Liver (tissue), 9 donors: ENCODE results near the gene RNGTT. TPM values are rescaled to one million over a fixed set of nuclear protein-coding genes. Genes with fewer than 3 reads are reported as not detected.
A peak's percentile ranks its signal among the peaks of the same experiment; 100 is the strongest.

Source experiments
- DNase-seq: peaks from one replicate; pipeline ENCODE4 v3.0.0-alpha.2; 2017; ENCODE audit warnings: low spot score
- H3K27ac ChIP-seq, 2 donors: one replicate each; pipeline ENCODE4 v1.7.0; 2013; ENCODE audit warnings: inconsistent platforms in 2 of 2, low read length in 2 of 2, control low read depth in 1 of 2, low read depth in 1 of 2, mild to moderate bottlenecking in 1 of 2
- H3K27me3 ChIP-seq, 4 donors: one replicate each; pipeline versions ENCODE4 v1.6.1 to v1.7.0; 2013; ENCODE audit warnings: low read length in 3 of 4, inconsistent platforms in 1 of 4, mild to moderate bottlenecking in 1 of 4, moderate library complexity in 1 of 4; ENCODE audit not compliant: control insufficient read depth in 4 of 4, insufficient read depth in 4 of 4
- H3K36me3 ChIP-seq, 4 donors: one replicate each; pipeline versions ENCODE4 v1.6.1 to v1.7.0; 2013; ENCODE audit warnings: low read length in 3 of 4, mild to moderate bottlenecking in 3 of 4, low read depth in 1 of 4, moderate library complexity in 1 of 4; ENCODE audit not compliant: control insufficient read depth in 4 of 4, insufficient read depth in 3 of 4
- H3K4me1 ChIP-seq, 4 donors: one replicate each; pipeline versions ENCODE4 v1.6.1 to v1.7.0; 2013; ENCODE audit warnings: low read length in 3 of 4, mild to moderate bottlenecking in 3 of 4, moderate library complexity in 1 of 4; ENCODE audit not compliant: control insufficient read depth in 4 of 4, insufficient read depth in 4 of 4
- H3K4me3 ChIP-seq, 3 donors: one replicate each; pipeline versions ENCODE4 v1.6.1 to v1.7.0; 2013; ENCODE audit warnings: low read length in 3 of 3, control low read depth in 1 of 3, low read depth in 1 of 3, mild to moderate bottlenecking in 1 of 3
- H3K9ac ChIP-seq, 2 donors: one replicate each; pipeline ENCODE4 v1.7.0; 2013; ENCODE audit warnings: low read length in 2 of 2, mild to moderate bottlenecking in 2 of 2, moderate library complexity in 2 of 2, control low read depth in 1 of 2, low read depth in 1 of 2
- H3K9me3 ChIP-seq, 4 donors: one replicate each; pipeline versions ENCODE4 v1.6.1 to v1.7.0; 2013; ENCODE audit warnings: low read length in 3 of 4; ENCODE audit not compliant: control insufficient read depth in 4 of 4
- ATF3 ChIP-seq: IDR thresholded peaks from 2 replicates; pipeline ENCODE4 v1.6.1; 2016; ENCODE audit warnings: antibody characterized with exemption
- CTCF ChIP-seq: fragments of 150-350 bp; IDR thresholded peaks from 2 replicates; pipeline ENCODE4 v1.5.1; 2017; ENCODE audit warnings: improper control_type of control experiment, low read depth, low read length; ENCODE audit not compliant: missing input control
- EGR1 ChIP-seq, 2 donors: IDR thresholded peaks; 2 replicates each; pipeline ENCODE4 v1.6.1; 2016 to 2018; ENCODE audit warnings: antibody characterized with exemption in 2 of 2, low read depth in 2 of 2
- HNF4G ChIP-seq: IDR thresholded peaks from 2 replicates; pipeline ENCODE4 v1.6.1; 2016; ENCODE audit warnings: antibody characterized with exemption
- JUND ChIP-seq, 2 donors: IDR thresholded peaks; 2 replicates each; pipeline ENCODE4 v1.6.1; 2016; ENCODE audit warnings: antibody characterized with exemption in 2 of 2
- MAX ChIP-seq: IDR thresholded peaks from 2 replicates; pipeline ENCODE4 v1.6.1; 2016; ENCODE audit warnings: antibody characterized with exemption
- NR2F2 ChIP-seq: IDR thresholded peaks from 2 replicates; pipeline ENCODE4 v1.6.1; 2016; ENCODE audit warnings: antibody characterized with exemption
- RAD21 ChIP-seq, 2 donors: IDR thresholded peaks; 2 replicates each; pipeline ENCODE4 v1.6.1; 2016; ENCODE audit warnings: antibody characterized with exemption in 2 of 2, mild to moderate bottlenecking in 2 of 2
- REST ChIP-seq: IDR thresholded peaks from 2 replicates; pipeline ENCODE4 v1.6.1; 2016; ENCODE audit warnings: antibody characterized with exemption, mild to moderate bottlenecking
- RXRA ChIP-seq, 2 donors: IDR thresholded peaks; 2 replicates each; pipeline ENCODE4 v1.6.1; 2017 to 2018; ENCODE audit warnings: antibody characterized with exemption in 2 of 2, mild to moderate bottlenecking in 1 of 2
- TAF1 ChIP-seq: conservative IDR thresholded peaks from 2 replicates; pipeline ENCODE4 v1.6.1; 2016; ENCODE audit warnings: antibody characterized with exemption, mild to moderate bottlenecking
- WGBS: extraction: QIAGEN DNeasy Blood & Tissue Kit; methylation state at CpG from one replicate; pipeline ENCODE4 v1.1.7; 2013; 5-methylcytosine and 5-hydroxymethylcytosine counted together
- polyA plus RNA-seq, 2 donors: library from polyadenylated mRNA; stranded (reverse) in 1 of 2; unstranded in 1 of 2; fragments of 200-250 nt in 1 of 2; fragments of >200 nt in 1 of 2; fragmentation: Nextera tagmentation in 1 of 2; extraction: Ambion mirVana in 1 of 2; gene quantifications; one replicate each; pipeline versions ENCODE4 v1.2.1 to v1.2.3, GENCODE V29; 2013 to 2015
- total RNA-seq, 2 donors: library from RNA; depleted of rRNA; stranded (reverse); fragments of >200 nt; gene quantifications; one replicate each; pipeline ENCODE4 v1.2.3, GENCODE V29; 2014
- donor health status: healthy.
- donor health status: healthy.
- donor health status: healthy.
- donor health status: healthy.
- donor health status: healthy.

Gene RNGTT
- total and polyA plus RNA-seq, 4 donors = 4.1 to 20.8 (median 7.2) TPM

GRCh38 chr6:88919032-88919431 lies 44.4 kb downstream of the RNGTT start:
- WGBS = 36% methylated on average over 1 of the region's 1 CpG

GRCh38 chr6:88916615-88917208 lies 46.7 kb downstream of the RNGTT start:
- Histone ChIP-seq H3K9me3 (no peaks in the 10 kb centered on the region), H3K4me3 (no peak overlapping the region), H3K36me3 (no peaks in the 10 kb centered on the region), H3K4me1 (peaks cover 4 to 14% (median 11%) of the 10 kb centered on the region in 4 donors), H3K27ac (no peak overlapping the region), H3K9ac (no peak overlapping the region), H3K27me3 (no peaks in the 10 kb centered on the region)
- no peak for DNase-seq
- WGBS = 84% methylated on average over 1 of the region's 1 CpG
- no peak for TF ChIP-seq TAF1

More at GRCh38 chr6:88919032-88919431, 44.4 kb downstream of the RNGTT start:
- no peak for DNase-seq
- Histone ChIP-seq H3K4me1 (peaks cover 4 to 14% (median 11%) of the 10 kb centered on the region in 4 donors), H3K27me3 (no peaks in the 10 kb centered on the region), H3K27ac (no peak overlapping the region), H3K36me3 (peaks cover 0 to 5% (median 2%) of the 10 kb centered on the region in 4 donors), H3K4me3 (no peak overlapping the region), H3K9ac (no peak overlapping the region), H3K9me3 (no peaks in the 10 kb centered on the region)
- peak; percentile 38 for TF ChIP-seq CTCF
- no peak for TF ChIP-seq TAF1
- no peak for TF ChIP-seq REST
- TF ChIP-seq MAX = peak; percentile 9
- TF ChIP-seq RAD21 (IDR thresholded peaks at IDR 0.05) = peak; percentile 69 to 70
- TF ChIP-seq RXRA (IDR thresholded peaks at IDR 0.05) = no peak

GRCh38 chr6:88914895-88915598 lies 48.4 kb downstream of the RNGTT start:
- Histone ChIP-seq H3K4me3 (no peak overlapping the region), H3K36me3 (no peaks in the 10 kb centered on the region), H3K9ac (no peak overlapping the region), H3K4me1 (peaks cover 1 to 12% (median 4%) of the 10 kb centered on the region in 4 donors), H3K27me3 (no peaks in the 10 kb centered on the region), H3K9me3 (no peaks in the 10 kb centered on the region), H3K27ac (no peak overlapping the region)
- no peak for TF ChIP-seq MAX
- no peak for TF ChIP-seq JUND (IDR thresholded peaks at IDR 0.05)
- no peak for TF ChIP-seq HNF4G
- TF ChIP-seq EGR1 (IDR thresholded peaks at IDR 0.05; ENCODE audit: low read depth in 2 of 2) = no peak
- TF ChIP-seq ATF3 = no peak
- TF ChIP-seq NR2F2 = no peak
- TF ChIP-seq RAD21 (IDR thresholded peaks at IDR 0.05) = no peak
- TF ChIP-seq REST = no peak
- 97% methylated on average over 3 of the region's 3 CpGs for WGBS
- DNase-seq = no peak
